ENCODE results near the gene TWF2. TPM values are rescaled to one million over a fixed set of nuclear protein-coding genes. Genes with fewer than 3 reads are reported as not detected.
A peak's percentile ranks its signal among the peaks of the same experiment; 100 is the strongest.

The TWF2 gene
- total and polyA plus RNA-seq, 2 of the 13 experiments (the other 11 are each of a cell fraction or from before 2014, with no cell fraction given), result 45.5 to 108 TPM

- TF ChIP-seq MAFK (conservative IDR thresholded peaks at IDR 0.05 in 1 of 2, IDR thresholded peaks at IDR 0.05 in 1 of 2; ENCODE audit: low read length in 2 of 2) (no peak), CBX1 (IDR thresholded peaks at IDR 0.05; ENCODE audit: low read depth) (no peak), TOPORS (CRISPR knock-in tag; IDR thresholded peaks at IDR 0.05) (peak; percentile 63; the same call in 1 of the 2 replicates), ATAD3A (CRISPR knock-in tag; IDR thresholded peaks at IDR 0.05) (no peak), PAX8 (CRISPR knock-in tag; IDR thresholded peaks at IDR 0.05; ENCODE audit: borderline replicate concordance) (peak; percentile 11; the same call in 1 of the 2 replicates), ZNF556 (CRISPR knock-in tag; IDR thresholded peaks at IDR 0.05; ENCODE audit: borderline replicate concordance) (no peak), ELF4 (CRISPR knock-in tag; IDR thresholded peaks at IDR 0.05; ENCODE audit: borderline replicate concordance) (no peak), ZNF12 (CRISPR knock-in tag; IDR thresholded peaks at IDR 0.05) (no peak), ZNF737 (CRISPR knock-in tag; IDR thresholded peaks at IDR 0.05; ENCODE audit: borderline replicate concordance) (no peak), PHF21A (CRISPR knock-in tag; IDR thresholded peaks at IDR 0.05) (0 out of 2 replicates have a peak, but pooled peaks have one; percentile 3), ZNF572 (CRISPR knock-in tag; IDR thresholded peaks at IDR 0.05) (no peak), POLR2AphosphoS2 (IDR thresholded peaks at IDR 0.05; ENCODE audit: low read depth, low read length) (no peak), ZC3H4 (CRISPR knock-in tag; IDR thresholded peaks at IDR 0.05; ENCODE audit: borderline replicate concordance) (peak; percentile 9; the same call in 1 of the 2 replicates), HNF1B (CRISPR knock-in tag; IDR thresholded peaks at IDR 0.05) (peak; percentile 5; the same call in 1 of the 2 replicates), SKI (IDR thresholded peaks at IDR 0.05; ENCODE audit: partially characterized antibody) (peak; percentile 43), CC2D1A (CRISPR knock-in tag; IDR thresholded peaks at IDR 0.05) (no peak), KMT2B (CRISPR knock-in tag; IDR thresholded peaks at IDR 0.05) (peak; percentile 12; the same call in 1 of the 2 replicates), U2AF1 (optimal IDR thresholded peaks at IDR 0.05; ENCODE audit: low read depth, low read length) (no peak), ZNF101 (CRISPR knock-in tag; IDR thresholded peaks at IDR 0.05; ENCODE audit: borderline replicate concordance, low read depth) (no peak), KLF11 (CRISPR knock-in tag; IDR thresholded peaks at IDR 0.05) (0 out of 2 replicates have a peak, but pooled peaks have one; percentile 4), ZNF720 (CRISPR knock-in tag; IDR thresholded peaks at IDR 0.05) (no peak), ZNF678 (CRISPR knock-in tag; IDR thresholded peaks at IDR 0.05) (no peak), HNRNPLL (IDR thresholded peaks at IDR 0.05; ENCODE audit: low read depth, low read length, poor library complexity, severe bottlenecking) (peak; percentile 44), ZNF431 (CRISPR knock-in tag; IDR thresholded peaks at IDR 0.05; ENCODE audit: borderline replicate concordance, low read depth) (no peak), FOXA3 (CRISPR knock-in tag; IDR thresholded peaks at IDR 0.05) (no peak), ZNF513 (CRISPR knock-in tag; conservative IDR thresholded peaks at IDR 0.05) (no peak), EZH2 (conservative IDR thresholded peaks at IDR 0.05; ENCODE audit: low read depth, low read length) (no peak)
- TF ChIP-seq, protein P1, sequence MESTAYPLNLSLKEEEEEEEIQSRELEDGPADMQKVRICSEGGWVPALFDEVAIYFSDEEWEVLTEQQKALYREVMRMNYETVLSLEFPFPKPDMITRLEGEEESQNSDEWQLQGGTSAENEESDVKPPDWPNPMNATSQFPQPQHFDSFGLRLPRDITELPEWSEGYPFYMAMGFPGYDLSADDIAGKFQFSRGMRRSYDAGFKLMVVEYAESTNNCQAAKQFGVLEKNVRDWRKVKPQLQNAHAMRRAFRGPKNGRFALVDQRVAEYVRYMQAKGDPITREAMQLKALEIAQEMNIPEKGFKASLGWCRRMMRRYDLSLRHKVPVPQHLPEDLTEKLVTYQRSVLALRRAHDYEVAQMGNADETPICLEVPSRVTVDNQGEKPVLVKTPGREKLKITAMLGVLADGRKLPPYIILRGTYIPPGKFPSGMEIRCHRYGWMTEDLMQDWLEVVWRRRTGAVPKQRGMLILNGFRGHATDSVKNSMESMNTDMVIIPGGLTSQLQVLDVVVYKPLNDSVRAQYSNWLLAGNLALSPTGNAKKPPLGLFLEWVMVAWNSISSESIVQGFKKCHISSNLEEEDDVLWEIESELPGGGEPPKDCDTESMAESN (CRISPR knock-in tag; conservative IDR thresholded peaks at IDR 0.05), result peak; percentile 40; the same call in 1 of the 2 replicates
Measured at GRCh38 chr3:52277972-52278509, 39.1 kb upstream of the TWF2 start (continued).
